GM19452 (cell line): ENCODE measurements around the gene ERN1.

Source experiments
- ATAC-seq: cut with Tn5 transposase; IDR thresholded peaks from one replicate; pipeline ENCODE4 v1.9.1; 2021; ENCODE audit not compliant: unreplicated experiment

The ERN1 gene

GRCh38 chr17:64138441-64138840 lies 8.5 kb upstream of the ERN1 start:
- ATAC-seq, result no peak

GRCh38 chr17:64135000-64135399 lies 5.1 kb upstream of the ERN1 start:
- ATAC-seq, result no peak

- ATAC-seq, result no peak
These were observed 4.4 kb upstream of the ERN1 start for GRCh38 chr17:64134216-64134970.

- no peak for ATAC-seq
These were observed 3.7 kb upstream of the ERN1 start for GRCh38 chr17:64133546-64134215.

GRCh38 chr17:64131606-64132270 lies 1.8 kb upstream of the ERN1 start:
- no peak for ATAC-seq

- ATAC-seq, result peak; percentile 34
These were observed 636 bp upstream of the ERN1 start for GRCh38 chr17:64130559-64131001.

- ATAC-seq, result peak; percentile 22
These were observed 504 bp downstream of the ERN1 start for GRCh38 chr17:64129515-64129764.

- ATAC-seq, result no peak
These were observed 993 bp downstream of the ERN1 start for GRCh38 chr17:64128787-64129514.

GRCh38 chr17:64126918-64127317 lies 3.0 kb downstream of the ERN1 start:
- ATAC-seq, result no peak

- ATAC-seq, result no peak
These were observed 4.0 kb downstream of the ERN1 start for GRCh38 chr17:64125937-64126336.

- ATAC-seq, result no peak
These were observed 5.3 kb downstream of the ERN1 start for GRCh38 chr17:64124609-64125008.

- no peak for ATAC-seq
These were observed 6.8 kb downstream of the ERN1 start for GRCh38 chr17:64123114-64123513.

GRCh38 chr17:64120972-64121786 lies 8.8 kb downstream of the ERN1 start:
- ATAC-seq, result peak; percentile 77

- ATAC-seq, result no peak
These were observed 9.7 kb downstream of the ERN1 start for GRCh38 chr17:64120159-64120810.

- ATAC-seq, result no peak
These were observed 11.7 kb downstream of the ERN1 start for GRCh38 chr17:64117981-64118979.

GRCh38 chr17:64115822-64116534 lies 14.0 kb downstream of the ERN1 start:
- no peak for ATAC-seq

GRCh38 chr17:64115043-64115698 lies 14.8 kb downstream of the ERN1 start:
- ATAC-seq, result no peak

GRCh38 chr17:64113006-64113405 lies 16.9 kb downstream of the ERN1 start:
- ATAC-seq, result no peak
